Measurements from ENCODE around the gene LTBR. TPM values are rescaled to one million over a fixed set of nuclear protein-coding genes. Genes with fewer than 3 reads are reported as not detected.
A peak's percentile ranks its signal among the peaks of the same experiment; 100 is the strongest.

LTBR gene
- polyA plus RNA-seq, 3 donors from 2014 or later = 1.2 to 3.6 (median 2.8) TPM

- Mint-ChIP-seq H3K36me3 (peaks cover 0 to 11% (median 4%) of the 10 kb centered on the region in 3 donors), H3K27ac (no peak overlapping the region), H3K27me3 (ENCODE audit: low read depth in 3 of 3) (peaks cover 0 to 3% (median 2%) of the 10 kb centered on the region in 3 donors), H3K4me3 (no peak overlapping the region), H3K9me3 (no peaks in the 10 kb centered on the region), H3K4me1 (peaks cover 0 to 12% of the 10 kb centered on the region in 2 donors)
- no peak for DNase-seq
Observed at GRCh38 chr12:6387541-6387940, 3.6 kb downstream of the LTBR start.

- H3K36me3 Mint-ChIP-seq = peaks cover 0 to 11% (median 4%) of the 10 kb centered on the region in 3 donors
Observed at GRCh38 chr12:6390084-6390799, 6.3 kb downstream of the LTBR start.

GRCh38 chr12:6391013-6391412 is 7.1 kb downstream of the LTBR start:
- no peak overlapping the region for H3K4me3 Mint-ChIP-seq
- no peak overlapping the region for H3K27ac Mint-ChIP-seq
- H3K36me3 Mint-ChIP-seq = peaks cover 0 to 11% (median 4%) of the 10 kb centered on the region in 3 donors
- peaks cover 0 to 2% (median 0%) of the 10 kb centered on the region in 3 donors for H3K27me3 Mint-ChIP-seq (ENCODE audit: low read depth in 3 of 3)
- no peak for DNase-seq
- peaks cover 0 to under 1% of the 10 kb centered on the region in 2 donors for H3K4me1 Mint-ChIP-seq
- H3K9me3 Mint-ChIP-seq = no peaks in the 10 kb centered on the region

More at GRCh38 chr12:6390084-6390799, 6.3 kb downstream of the LTBR start:
- Mint-ChIP-seq H3K27me3 (ENCODE audit: low read depth in 3 of 3) (peaks cover 0 to 2% (median 0%) of the 10 kb centered on the region in 3 donors), H3K4me3 (no peak overlapping the region), H3K4me1 (peaks cover 0 to 2% of the 10 kb centered on the region in 2 donors), H3K27ac (no peak overlapping the region), H3K9me3 (no peaks in the 10 kb centered on the region)
- DNase-seq = no peak

- Mint-ChIP-seq H3K27me3 (ENCODE audit: low read depth in 3 of 3) (peaks cover 0 to 2% (median under 1%) of the 10 kb centered on the region in 3 donors), H3K27ac (no peak overlapping the region), H3K4me3 (no peak overlapping the region), H3K36me3 (peaks cover 0 to 11% (median 0%) of the 10 kb centered on the region in 3 donors), H3K4me1 (no peaks in the 10 kb centered on the region), H3K9me3 (no peaks in the 10 kb centered on the region)
- no peak for DNase-seq
Observed at GRCh38 chr12:6392504-6392903, 8.5 kb downstream of the LTBR start.

DNA sequence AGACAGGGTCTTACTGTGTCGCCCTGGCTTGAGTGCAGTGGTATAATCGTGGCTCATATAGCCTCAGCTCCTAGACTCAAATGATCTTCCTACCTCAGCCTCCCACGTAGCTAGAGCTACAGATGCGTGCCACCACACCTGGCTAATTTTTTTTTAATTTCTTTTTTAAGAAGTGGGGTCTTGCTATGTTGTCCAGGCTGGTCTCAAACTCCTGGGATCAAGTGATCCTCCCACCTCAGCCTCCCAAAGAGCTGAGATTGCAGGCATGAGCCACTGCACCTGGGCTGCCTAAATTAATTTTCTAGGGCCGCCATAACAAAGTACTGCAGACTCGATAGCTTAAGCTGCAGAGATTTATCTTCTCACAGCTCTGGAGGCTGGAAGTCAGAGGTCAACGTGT is 9.1 kb downstream of the LTBR start:
- Mint-ChIP-seq H3K4me1 (no peaks in the 10 kb centered on the region), H3K27ac (no peak overlapping the region), H3K27me3 (ENCODE audit: low read depth in 3 of 3) (peaks cover 0 to 2% (median 2%) of the 10 kb centered on the region in 3 donors), H3K4me3 (no peak overlapping the region), H3K36me3 (peaks cover 0 to 7% (median 0%) of the 10 kb centered on the region in 3 donors), H3K9me3 (no peaks in the 10 kb centered on the region)
- DNase-seq = no peak

GRCh38 chr12:6394398-6394797 is 10.4 kb downstream of the LTBR start:
- Mint-ChIP-seq H3K36me3 (no peaks in the 10 kb centered on the region), H3K4me1 (no peaks in the 10 kb centered on the region), H3K27me3 (ENCODE audit: low read depth in 3 of 3) (peaks cover 0 to 2% (median 2%) of the 10 kb centered on the region in 3 donors), H3K4me3 (no peak overlapping the region), H3K27ac (no peak overlapping the region), H3K9me3 (no peaks in the 10 kb centered on the region)
- DNase-seq = no peak

GRCh38 chr12:6396031-6396430 is 12.1 kb downstream of the LTBR start:
- no peak for DNase-seq
- H3K4me1 Mint-ChIP-seq = no peaks in the 10 kb centered on the region
- no peak overlapping the region for H3K4me3 Mint-ChIP-seq

GRCh38 chr12:6399884-6400644 is 16.1 kb downstream of the LTBR start:
- peaks cover 0 to 2% (median 2%) of the 10 kb centered on the region in 3 donors for H3K27me3 Mint-ChIP-seq (ENCODE audit: low read depth in 3 of 3)
- H3K36me3 Mint-ChIP-seq = no peaks in the 10 kb centered on the region
- DNase-seq = no peak
- H3K27ac Mint-ChIP-seq = no peak overlapping the region
- H3K4me3 Mint-ChIP-seq = no peak overlapping the region
- H3K4me1 Mint-ChIP-seq = no peaks in the 10 kb centered on the region
- no peaks in the 10 kb centered on the region for H3K9me3 Mint-ChIP-seq

More at GRCh38 chr12:6396031-6396430, 12.1 kb downstream of the LTBR start:
- H3K36me3 Mint-ChIP-seq = no peaks in the 10 kb centered on the region
- H3K27ac Mint-ChIP-seq = no peak overlapping the region
- no peaks in the 10 kb centered on the region for H3K9me3 Mint-ChIP-seq
- peaks cover 0 to 2% (median 0%) of the 10 kb centered on the region in 3 donors for H3K27me3 Mint-ChIP-seq (ENCODE audit: low read depth in 3 of 3)

- peaks cover 0 to 5% (median 0%) of the 10 kb centered on the region in 3 donors for H3K27me3 Mint-ChIP-seq (ENCODE audit: low read depth in 3 of 3)
- no peaks in the 10 kb centered on the region for H3K4me1 Mint-ChIP-seq
- no peak overlapping the region for H3K27ac Mint-ChIP-seq
- no peaks in the 10 kb centered on the region for H3K9me3 Mint-ChIP-seq
- H3K4me3 Mint-ChIP-seq = no peak overlapping the region
- DNase-seq = no peak
- no peaks in the 10 kb centered on the region for H3K36me3 Mint-ChIP-seq
Observed at GRCh38 chr12:6404390-6404789, 20.4 kb downstream of the LTBR start.

DNA sequence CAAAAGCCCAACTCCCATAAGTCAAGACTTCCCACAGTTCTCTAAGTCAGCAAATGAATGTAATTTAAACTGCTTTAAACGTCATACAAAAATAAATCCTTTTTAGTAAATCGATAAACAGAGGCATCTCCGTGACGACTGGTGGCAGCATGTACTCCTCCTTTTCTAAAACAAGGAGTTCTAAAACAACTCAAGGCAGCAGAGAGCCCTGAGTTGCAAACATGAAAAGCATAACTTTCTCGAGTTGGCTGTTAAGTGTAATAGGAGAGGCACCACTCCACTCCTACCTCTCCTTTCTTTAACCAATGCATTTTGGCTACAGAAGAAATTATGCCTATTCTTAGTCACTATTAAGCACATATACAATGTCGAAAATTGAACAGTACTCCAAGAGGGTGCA is 22.0 kb downstream of the LTBR start:
- Mint-ChIP-seq H3K4me3 (no peak overlapping the region), H3K27me3 (ENCODE audit: low read depth in 3 of 3) (peaks cover 0 to 5% (median 0%) of the 10 kb centered on the region in 3 donors), H3K27ac (no peak overlapping the region), H3K36me3 (no peaks in the 10 kb centered on the region), H3K4me1 (no peaks in the 10 kb centered on the region), H3K9me3 (no peaks in the 10 kb centered on the region)
- DNase-seq = no peak

DNA sequence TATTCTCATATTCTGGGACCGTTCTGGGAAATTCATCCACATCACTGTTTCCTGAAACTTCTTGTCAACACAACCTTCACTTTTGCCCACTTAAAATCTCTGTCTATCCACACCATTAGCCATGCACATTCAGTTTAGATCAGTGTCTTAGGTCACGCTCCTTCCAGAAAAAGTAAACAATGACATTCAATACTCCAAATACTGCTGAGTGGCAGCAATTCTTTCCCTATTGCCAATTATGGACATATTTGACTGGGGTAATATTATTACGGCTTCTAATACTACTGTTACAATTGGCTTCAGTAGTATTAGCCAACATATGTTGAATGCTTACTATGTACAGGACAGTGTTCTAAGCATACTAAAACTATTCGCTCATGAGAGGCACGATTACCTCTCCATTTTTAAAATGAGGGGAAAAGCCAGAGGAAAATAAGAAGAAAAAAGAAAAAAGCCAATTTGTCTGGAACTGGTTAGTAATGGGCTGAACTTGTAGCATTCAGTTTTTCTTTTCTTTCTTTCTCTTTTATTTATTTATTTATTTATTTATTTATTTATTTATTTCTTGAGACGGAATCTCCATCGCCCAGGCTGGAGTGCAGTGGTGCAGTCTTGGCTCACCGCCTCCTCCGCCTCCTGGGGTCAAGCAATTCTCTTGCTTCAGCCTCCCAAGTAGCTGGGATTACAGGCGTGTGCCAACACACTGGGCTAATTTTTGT is 23.4 kb downstream of the LTBR start:
- no peak overlapping the region for H3K27ac Mint-ChIP-seq
- H3K4me1 Mint-ChIP-seq = no peaks in the 10 kb centered on the region
- DNase-seq = no peak
- no peak overlapping the region for H3K4me3 Mint-ChIP-seq
- H3K9me3 Mint-ChIP-seq = no peaks in the 10 kb centered on the region
- H3K36me3 Mint-ChIP-seq = no peaks in the 10 kb centered on the region
- H3K27me3 Mint-ChIP-seq (ENCODE audit: low read depth in 3 of 3) = peaks cover 0 to 3% (median 0%) of the 10 kb centered on the region in 3 donors

DNA sequence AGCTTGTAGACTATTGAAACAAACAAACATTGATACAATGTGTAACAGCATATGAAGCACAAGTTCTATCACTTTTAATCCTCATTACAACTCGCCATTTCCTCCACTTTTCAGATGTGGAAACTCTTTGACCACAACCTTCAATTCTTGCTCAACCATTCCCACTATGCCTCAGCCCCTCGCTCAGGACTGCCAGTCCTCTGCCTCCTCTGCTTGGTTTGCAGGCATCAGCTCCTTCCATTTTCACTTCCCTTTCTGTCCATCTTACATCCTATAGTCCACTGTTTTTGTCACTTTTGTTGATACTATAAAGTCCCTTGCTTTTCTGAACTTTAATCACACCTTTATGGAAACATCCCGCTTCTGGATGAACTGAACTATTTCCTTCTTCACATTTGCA is 32.6 kb downstream of the LTBR start:
- peak overlapping the region in 1 of 6 donors; percentile 11 for H3K27ac Mint-ChIP-seq
- peaks cover 0 to 8% (median 1%) of the 10 kb centered on the region in 3 donors for H3K27me3 Mint-ChIP-seq (ENCODE audit: low read depth in 3 of 3)
- peaks cover 0 to 3% of the 10 kb centered on the region in 2 donors for H3K4me1 Mint-ChIP-seq
- no peaks in the 10 kb centered on the region for H3K36me3 Mint-ChIP-seq
- H3K9me3 Mint-ChIP-seq = no peaks in the 10 kb centered on the region
- no peak overlapping the region for H3K4me3 Mint-ChIP-seq
- no peak for DNase-seq

DNA sequence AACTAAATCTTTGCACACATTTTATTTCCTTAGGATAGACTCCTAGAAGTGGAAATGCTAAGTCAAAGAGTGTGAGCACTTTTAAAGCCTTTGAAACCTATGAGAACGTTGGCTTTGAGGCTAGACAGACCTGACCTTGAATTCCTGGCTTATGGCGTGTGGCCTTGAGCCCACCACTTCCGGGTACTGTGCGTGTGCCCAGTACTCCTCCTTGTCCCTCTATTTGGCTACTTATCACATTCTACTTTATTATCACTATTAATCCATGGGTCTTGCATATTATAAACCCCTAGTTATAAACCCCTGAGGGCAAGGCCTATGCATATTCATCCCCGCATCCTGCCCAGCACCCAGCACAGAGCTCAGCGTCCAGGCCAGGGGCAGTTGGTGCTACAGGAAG is 34.8 kb downstream of the LTBR start:
- H3K36me3 Mint-ChIP-seq = no peaks in the 10 kb centered on the region
- no peak overlapping the region for H3K4me3 Mint-ChIP-seq
- H3K27me3 Mint-ChIP-seq (ENCODE audit: low read depth in 3 of 3) = peaks cover 0 to 8% (median 5%) of the 10 kb centered on the region in 3 donors
- no peaks in the 10 kb centered on the region for H3K9me3 Mint-ChIP-seq
- H3K4me1 Mint-ChIP-seq = peaks cover 7 to 10% of the 10 kb centered on the region in 2 donors
- peak overlapping the region in 2 of 6 donors; percentile 9 to 19 for H3K27ac Mint-ChIP-seq
- no peak for DNase-seq

- H3K36me3 Mint-ChIP-seq = no peaks in the 10 kb centered on the region
- no peak for DNase-seq
- no peak overlapping the region for H3K27ac Mint-ChIP-seq
- peaks cover 9 to 10% of the 10 kb centered on the region in 2 donors for H3K4me1 Mint-ChIP-seq
- no peak overlapping the region for H3K4me3 Mint-ChIP-seq
- no peaks in the 10 kb centered on the region for H3K9me3 Mint-ChIP-seq
- peaks cover 0 to 8% (median 5%) of the 10 kb centered on the region in 3 donors for H3K27me3 Mint-ChIP-seq (ENCODE audit: low read depth in 3 of 3)
Observed at GRCh38 chr12:6420364-6420763, 36.4 kb downstream of the LTBR start.
